Stimulated activated CD4-positive, alpha-beta T cell treated with anti-CD3 and anti-CD28 coated beads, Interleukin-12 subunit alpha, Interleukin-12 subunit beta, amount 100 ng/mL, for 48 hours (primary cell): ENCODE data around the gene DNMBP.
A peak's percentile ranks its signal among the peaks of the same experiment; 100 is the strongest.
"Not testable (repeated sequence)": the region's sequence is repeated elsewhere in the genome, so short reads cannot be mapped to it uniquely, and the experiment has no call there.

Source experiments
- DNase-seq, 3 donors: peaks; one replicate each; pipeline ENCODE4 v3.0.0-alpha.2; 2020; ENCODE audit warnings: low read depth in 2 of 3, low spot score in 1 of 3

The DNMBP gene

DNA sequence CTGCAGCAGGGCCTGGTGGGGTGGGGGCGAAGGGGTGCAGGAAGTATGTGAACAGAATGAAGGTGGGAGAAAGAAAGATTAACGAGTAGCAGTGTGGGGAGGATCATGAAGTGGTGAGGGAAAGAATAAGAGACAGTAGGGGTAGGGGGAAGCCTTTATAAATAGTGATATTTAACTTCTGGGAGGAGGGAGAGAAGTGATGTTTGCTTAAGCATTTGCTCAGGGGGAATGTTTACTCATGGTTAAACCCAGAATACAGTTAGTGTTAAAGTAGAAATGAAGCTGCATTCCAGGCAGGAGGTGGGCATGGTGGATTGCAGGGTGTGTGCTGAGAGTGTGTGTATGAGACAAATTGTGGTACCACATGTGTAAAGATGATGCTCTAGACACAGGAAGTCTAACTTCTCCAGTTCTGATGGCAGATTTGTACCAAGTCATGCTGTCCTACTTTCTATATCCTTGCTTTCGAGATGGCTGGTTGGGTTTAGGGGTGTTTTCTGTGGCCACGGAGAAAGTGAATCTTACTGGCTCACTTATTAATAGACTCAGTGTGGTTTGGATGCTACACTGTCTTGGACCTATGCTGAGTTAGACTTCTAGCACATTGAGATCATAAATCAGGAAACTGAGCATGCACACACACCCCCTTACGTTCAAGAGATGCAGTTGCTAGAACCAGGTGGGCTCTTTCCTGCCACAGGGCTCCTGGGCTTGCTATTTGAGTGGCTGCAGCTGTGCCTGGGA is 10.6 kb upstream of the DNMBP start:
- DNase-seq: no peak

DNA sequence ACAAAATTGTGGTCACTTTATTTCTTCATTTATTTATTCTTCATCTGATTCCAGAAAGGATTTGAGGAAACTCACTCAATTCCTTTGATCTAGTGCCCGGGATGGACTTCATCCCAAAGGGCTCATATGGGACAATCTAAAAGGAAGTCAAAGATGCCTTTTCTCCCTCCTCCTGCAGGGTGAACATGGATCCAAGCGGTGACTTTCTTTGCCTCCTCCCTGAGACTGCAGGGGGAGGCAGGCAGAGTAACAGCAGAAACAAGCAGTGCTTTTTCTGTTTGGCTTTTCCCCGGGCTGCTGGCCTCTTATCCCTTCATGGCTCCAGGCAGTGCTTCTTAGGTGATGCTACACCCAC is 10.0 kb upstream of the DNMBP start:
- no peak for DNase-seq

DNA sequence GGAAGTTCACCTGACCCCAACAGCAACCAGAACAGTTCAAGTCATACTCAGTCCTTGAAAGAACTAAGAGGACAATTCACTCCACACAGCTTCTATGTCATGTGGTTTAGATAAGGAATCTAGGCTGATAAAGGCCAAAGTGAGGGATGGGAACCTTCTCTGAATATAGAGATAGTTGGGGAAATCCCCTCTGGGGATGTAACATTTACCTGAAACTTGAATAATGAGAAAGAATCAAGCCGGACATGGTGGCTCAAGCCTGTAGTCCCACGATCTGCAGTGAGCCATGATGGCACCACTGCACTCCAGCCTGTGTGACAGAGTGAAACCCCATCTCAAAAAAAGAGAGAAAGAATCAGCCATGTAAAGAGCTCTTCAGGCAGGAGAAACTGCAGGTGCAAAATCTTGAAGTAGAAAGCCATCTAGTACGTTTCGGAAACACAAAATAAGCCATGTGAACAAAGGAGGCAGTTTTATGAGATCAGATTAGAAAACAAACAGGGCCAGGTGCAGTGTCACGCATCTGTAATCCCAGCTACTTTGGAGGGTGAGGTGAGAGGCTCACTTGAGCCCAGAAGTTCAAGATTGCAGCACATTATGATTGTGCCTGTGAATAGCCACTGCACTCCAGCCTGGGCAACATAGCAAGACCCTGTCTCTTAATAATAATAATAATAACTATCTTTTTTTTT is 4.5 kb upstream of the DNMBP start:
- DNase-seq: no peak

DNA sequence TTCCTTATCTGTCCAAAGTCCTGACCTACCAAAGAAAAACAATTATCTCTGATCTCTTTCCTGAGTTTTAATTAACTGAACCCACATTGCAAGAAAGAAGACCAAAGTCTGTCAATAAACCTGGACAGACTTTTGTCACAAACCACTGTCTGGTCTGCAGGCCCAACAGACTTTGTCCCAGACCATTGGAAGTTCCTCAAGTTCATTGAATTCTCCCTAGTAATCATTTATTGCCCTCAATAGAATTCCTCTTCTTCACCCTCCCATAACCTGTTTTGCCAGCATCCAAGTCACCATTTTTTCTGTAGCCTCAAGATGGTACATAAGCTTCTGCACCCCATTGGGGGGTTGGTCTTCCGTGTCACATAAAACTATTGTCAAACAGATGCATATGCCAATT is 3.9 kb upstream of the DNMBP start:
- DNase-seq: no peak

DNA sequence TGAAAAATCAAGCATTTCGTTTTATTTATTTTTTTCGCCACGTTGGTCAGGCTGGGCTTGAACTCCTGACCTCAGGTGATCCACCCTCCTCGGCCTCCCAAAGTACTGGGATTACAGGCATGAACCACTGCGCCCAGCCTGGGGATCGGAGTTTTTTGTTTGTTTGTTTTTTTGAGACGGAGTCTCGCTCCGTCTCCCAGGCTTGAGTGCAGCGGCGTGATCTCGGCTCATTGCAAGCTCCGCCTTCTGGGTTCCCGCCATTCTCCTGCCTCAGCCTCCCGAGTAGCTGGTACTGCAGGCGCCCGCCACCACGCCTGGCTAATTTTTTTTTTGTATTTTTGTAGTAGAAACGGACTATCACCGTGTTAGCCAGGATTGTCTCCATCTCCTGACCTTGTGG is 2.2 kb upstream of the DNMBP start:
- not testable (repeated sequence) for DNase-seq

DNA sequence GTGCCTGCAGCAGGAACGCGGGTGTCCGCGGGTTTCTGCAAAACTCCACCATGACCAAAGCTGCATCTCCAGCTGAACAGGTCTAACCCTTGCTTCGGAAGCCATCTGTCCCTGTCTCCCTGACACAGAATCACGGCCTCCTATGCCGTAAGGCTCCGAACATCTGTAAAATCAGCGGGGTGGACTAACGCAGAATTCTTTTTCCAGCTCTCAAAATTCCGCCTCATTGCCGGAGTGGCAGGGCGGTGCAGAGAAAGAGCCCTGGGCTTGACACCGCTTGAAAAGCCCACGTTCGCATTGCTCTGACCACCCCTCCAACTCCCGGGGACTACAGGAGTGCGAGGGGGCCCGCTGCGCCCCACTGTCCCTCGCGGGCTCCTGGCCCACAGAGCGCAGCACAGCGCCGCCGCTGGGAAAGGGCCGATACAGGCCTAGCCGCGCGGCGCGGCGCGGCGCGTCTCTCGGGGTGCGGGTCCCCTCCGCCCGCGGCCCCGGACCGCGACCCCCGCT is 409 bp downstream of the DNMBP start:
- DNase-seq: peak in 1 of 3 donors; percentile 9

DNA sequence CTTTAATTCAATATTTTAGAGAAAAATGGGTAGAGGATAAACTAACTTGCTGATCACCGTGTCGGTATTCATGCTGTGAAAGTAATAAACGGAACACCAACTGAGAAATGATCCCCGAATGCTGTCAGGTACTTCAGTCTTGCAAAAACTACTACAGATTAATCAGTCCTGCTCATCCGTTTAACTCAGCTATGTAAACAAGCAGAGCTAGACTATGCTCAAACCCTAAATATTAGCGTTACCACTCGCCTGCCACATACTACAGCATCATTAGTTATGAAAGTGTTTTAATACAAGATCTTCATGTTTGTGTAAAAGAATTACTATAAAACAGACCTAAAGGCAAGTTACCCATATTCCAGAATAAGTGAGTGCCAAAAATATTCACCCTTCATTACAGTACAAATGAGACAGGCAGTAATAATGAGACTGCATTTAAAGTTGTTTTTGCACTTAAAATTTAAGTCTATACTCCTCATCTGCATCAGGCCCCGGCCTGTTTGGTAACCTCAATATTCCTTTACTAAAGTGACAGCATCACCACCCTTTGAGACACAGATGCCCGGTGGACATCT is 952 bp downstream of the DNMBP start:
- DNase-seq: no peak

DNA sequence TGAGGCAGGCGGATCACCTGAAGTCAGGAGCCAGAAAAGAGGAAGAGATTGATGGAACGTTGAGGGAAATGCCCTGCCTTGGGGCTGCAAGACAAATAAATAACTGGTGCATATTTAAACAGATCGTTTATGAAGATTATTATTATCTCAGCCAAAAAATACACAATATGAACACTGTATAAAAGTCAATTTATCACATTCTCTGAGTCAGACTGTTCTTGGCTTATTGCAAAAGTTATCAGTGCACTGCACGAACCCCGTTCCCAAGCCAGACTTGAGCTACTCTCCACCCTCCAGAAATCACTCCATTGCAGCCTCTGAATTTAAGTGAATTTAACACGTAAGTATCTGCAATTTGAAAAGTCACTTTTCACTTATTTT is 1.6 kb downstream of the DNMBP start:
- DNase-seq: no peak

DNA sequence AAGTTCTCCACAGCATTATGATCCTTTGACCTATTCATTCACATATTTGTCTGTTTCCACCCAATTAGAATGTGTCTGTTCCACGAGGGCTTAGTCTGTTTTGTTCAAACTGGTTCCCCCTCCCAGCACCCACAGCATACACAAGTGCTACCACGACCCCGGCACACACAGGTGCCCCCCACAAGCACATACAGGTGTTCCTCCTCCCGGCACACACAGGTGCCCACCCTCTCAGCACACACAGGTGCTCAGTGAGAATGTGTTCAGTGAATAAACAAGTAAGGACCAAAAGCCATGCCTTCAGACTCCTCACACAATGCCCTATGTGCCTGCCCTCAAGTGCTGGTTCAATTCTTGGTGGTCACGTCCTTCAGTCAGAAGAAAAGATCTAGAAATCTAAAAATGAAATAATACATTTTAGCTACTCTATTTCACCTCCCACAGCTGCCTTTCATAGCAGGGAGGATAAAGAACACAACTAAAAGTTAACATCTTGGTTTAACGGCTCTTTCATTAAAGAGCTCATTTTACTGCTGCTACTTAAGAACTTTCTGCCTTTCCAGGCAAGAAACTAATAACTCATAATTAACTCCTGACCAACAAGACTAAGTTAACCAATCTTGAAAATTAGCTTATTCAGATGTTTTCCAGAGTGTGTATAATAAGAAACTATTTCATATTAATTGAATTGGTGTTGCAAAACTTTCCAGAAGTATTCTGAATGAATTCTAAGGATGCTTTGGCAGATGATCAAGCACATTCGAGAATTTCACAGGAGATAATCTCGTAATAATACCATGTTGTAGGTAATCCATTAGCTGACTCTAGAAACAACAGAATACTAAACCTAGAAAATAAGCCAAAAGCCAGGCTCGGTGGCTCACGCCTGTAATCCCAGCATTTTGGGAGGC is 2.3 kb downstream of the DNMBP start:
- no peak for DNase-seq

DNA sequence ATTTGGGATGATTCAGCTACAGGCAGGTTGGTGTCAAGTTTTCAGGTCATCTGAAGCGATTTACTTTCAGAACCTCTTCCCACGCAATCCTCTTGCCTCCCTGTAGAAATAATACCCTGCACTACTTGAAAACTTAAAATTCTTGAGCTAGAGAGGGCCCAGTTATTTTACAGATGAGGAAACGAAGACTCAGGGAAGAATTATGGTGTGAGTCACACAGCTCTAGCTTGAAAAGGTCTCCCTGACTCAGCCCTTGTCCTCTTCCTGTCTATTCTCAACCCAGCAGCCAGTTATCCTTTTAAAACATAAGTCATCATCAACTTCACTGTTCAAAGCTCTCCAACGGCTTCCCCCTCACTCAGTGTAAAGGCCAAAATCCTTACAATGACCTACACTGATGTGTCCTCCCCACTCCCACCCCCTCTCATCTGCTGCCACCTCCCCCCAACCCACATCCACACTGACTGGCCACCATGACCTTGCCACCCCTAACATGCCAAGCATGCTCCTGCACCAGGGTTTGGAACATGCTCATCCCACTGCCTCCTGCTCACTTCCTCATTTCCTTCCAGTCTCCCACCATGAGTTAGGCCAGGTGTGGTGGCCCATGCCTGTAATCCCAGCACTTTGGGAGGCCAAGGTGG is 3.4 kb downstream of the DNMBP start:
- peak in 1 of 3 donors; percentile 3 for DNase-seq

DNA sequence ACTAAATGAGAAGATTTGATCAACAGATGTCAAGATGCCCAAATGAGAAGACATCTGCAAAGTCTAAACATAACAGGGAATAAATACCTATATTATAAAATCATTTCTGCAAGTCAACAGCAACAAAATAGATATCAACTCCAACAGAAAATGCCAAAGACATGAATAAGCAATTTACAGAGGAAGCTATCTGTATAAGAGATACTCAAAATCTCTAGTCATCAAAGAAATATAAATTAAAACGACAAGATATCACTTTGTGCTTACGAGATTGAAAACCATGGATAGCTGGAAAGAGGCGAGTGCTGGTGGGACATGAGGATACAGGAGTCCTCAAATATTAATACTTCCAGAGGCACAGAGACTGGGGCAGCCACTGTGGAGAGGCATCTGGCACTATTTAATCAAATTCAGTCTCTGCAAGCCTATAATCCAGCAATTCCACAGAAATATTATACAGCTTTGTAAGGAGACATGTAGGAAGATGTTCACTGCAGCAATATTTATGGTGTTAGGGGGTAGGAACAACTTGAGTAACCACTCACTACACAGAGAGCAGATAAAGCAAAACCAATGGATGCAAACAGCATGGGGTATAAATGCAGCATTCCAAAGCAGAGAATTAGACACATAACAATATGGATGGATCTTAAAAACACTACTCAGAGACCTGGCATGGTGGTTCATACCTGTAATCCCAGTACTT is 4.8 kb downstream of the DNMBP start:
- no peak for DNase-seq

DNA sequence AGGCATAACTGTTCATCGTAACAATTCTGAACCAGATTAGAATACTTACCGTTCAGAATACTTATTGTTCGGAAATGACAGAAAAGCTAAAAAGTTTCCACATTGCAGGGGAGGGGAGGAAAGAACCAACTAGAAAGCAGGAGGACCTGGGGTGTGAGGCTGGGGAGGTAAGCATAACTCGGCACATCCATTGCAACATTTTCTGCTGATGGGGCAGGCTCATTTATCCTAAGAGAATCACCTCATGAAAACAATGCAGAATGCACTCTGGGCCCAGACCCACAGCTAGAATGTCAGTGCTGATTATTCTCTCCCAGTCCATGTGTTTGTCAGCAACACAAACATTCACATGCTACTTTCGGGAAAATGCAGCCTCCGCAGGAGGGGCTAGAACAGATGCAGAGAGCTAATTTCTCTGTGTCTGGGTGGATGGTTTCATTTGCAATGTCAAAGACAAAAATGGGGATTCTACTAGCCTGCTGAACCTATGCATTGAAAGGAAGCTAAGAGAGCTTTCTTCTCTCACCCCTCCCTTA is 9.6 kb downstream of the DNMBP start:
- DNase-seq: no peak

DNA sequence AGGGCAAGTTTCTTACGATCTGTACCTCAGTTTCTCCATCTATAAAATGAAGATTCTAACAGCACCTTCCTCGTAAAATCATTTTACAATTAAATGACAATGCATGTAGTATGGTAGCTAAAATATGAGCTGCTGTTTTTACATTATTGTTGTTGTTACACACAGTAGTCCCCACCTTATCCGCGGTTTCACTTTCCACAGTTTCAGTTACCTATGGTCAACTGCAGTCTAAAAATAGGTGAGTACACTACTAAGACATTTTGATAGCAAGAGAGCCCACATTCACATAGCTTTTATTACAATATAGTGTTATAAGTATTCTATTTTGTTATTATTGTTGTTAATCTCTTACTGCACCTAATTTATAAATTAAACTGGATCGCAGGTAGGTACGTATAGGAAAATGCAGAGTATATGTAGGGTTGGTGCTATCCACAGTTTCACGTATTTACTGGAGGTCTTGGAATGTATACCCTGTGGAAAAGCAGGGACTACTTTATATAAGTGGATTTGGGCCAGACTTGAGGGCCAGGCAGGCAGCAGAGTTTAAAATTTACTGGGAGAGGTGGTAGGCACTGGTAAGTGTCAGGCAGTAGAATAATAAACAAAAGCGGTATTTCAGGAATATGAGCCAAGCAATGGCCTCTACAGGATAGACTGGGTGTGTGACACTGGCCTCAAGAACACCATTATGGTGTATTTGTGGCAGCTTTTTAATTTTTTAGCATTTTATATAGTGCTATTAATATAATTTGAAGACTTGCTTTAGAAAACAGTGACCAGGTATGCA is 10.2 kb downstream of the DNMBP start:
- DNase-seq: no peak

DNA sequence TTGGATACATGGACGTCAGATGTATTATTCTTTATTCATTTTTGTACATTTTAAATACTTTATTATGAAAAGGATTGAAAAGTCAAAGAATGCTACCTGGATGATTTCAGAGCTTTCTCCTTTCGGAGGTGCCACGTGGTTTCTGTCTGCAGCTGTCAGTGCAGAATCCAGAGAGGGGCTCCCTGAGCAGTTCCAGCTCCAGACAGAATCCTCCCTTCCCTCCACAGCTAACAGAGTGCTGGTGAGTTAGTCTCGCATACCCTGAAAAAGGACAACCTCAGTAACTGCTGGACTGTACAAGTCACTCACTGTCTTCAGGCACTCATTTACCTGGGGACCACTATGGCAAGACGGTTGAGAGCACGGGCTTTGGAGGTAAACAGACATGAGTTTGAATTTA is 10.9 kb downstream of the DNMBP start:
- no peak for DNase-seq

DNA sequence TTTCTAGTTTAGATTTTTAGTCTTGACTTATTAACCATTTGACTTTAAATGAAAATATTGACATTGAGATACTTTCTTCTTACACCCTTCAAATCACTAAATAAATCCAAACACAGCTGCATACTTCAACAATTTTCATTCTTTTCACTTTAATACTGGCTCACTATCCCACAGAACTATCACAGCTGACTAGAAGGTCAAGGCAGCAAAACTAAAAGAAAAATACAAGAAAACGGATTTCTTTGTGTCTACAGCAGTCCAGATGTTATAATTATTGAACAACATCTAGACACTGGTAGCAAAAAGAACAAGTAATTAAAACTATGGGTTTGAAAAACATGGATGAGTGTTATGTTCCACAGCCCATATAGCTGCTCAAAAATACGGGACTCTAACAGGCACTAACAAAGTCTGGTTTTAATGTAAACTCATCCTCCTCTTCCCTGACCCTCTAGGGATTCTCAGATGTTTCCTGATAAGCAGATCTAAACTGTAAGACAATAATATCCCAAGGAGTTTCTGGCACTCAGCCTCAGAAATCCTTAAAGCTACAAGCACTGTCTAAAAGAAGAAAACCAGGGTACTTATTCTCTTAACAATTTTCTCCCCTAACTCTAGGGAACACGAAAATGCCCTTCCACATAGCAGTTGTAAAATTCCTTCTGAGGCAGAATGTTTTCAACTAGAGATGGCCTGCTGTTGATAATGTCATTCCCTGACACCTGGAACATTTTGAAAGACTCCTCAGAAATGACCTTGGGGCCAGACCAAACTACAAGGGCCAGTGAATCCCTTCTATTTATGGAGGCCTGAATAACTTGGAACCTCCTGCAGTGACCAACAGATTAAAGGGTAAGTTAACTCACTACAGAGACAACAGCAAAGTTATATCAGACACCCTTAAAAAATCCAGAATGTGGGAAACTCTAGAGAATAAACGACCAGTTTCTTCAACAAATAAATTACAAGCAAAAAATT is 12.8 kb downstream of the DNMBP start:
- DNase-seq: no peak

DNA sequence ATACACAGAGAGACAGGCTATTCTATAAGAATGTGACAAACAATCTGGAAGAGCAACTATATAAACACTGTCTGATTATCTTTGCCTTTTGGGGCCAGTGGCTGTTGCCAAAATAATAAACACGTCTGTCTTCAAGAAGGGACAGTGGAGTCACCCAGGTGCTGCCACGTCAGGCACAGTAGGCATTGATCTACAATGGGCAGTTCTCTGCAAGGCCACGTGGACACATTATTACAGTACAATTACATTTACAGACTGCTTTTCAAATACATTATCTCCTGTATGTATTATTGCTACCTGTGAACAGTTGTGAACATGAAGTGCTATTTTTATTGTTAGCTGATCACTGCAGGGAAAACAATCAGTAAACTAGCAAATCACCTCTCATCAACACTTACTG is 14.0 kb downstream of the DNMBP start:
- no peak for DNase-seq

DNA sequence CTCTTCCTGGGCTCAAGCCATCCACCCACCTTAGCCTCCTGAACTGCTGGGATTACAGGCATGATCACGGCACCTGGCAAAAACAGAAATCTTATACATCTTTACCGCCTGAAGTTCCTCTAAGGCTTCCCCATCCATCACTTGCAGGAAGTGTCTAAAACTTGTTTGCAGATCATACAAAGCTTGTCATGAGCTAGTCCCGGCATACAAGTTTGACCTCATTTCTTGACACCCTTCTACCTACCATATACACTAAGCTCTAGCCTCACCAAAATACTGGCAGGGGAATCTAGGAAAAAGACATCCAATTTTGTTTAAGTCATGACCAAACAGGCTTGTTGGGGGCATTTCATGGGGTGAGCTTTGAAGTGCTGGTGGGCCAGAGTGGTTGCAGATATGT is 14.5 kb downstream of the DNMBP start:
- DNase-seq: no peak

DNA sequence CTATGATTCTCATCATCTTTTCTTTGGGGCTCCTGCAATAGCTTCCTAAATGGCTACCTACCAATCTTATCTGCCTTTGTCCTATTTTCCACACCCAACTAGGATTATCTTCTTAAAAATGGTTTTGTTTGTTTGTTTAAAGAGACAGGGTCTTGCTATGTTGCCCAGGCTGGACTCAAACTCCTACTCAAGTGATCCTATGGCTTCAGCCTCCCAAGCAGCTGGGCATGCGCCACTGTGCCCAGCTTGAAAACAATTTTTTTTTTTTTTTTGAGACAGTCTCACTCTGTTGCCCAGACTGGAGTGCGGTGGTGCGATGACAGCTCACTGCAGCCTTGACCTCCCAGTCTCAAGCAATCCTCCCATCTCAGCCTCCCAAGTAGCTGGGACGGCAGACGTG is 14.9 kb downstream of the DNMBP start:
- DNase-seq: no peak
